Measurements from ENCODE around the gene ACBD6.

ACBD6 gene

GRCh38 chr1:180268556-180269075, 233.8 kb downstream of the ACBD6 start:
- no peak for DNase-seq (ENCODE audit: low read depth)

- no peak for DNase-seq (ENCODE audit: low read depth)
These were observed 234.4 kb downstream of the ACBD6 start for GRCh38 chr1:180267761-180268555.

- no peak for DNase-seq (ENCODE audit: low read depth)
These were observed 235.2 kb downstream of the ACBD6 start for GRCh38 chr1:180267211-180267561.

GRCh38 chr1:180266275-180267210, 235.8 kb downstream of the ACBD6 start:
- DNase-seq (ENCODE audit: low read depth) = no peak

- DNase-seq (ENCODE audit: low read depth) = no peak
These were observed 236.5 kb downstream of the ACBD6 start for GRCh38 chr1:180265871-180266270.

GRCh38 chr1:180265201-180265600, 237.2 kb downstream of the ACBD6 start:
- no peak for DNase-seq (ENCODE audit: low read depth)

GRCh38 chr1:180264595-180264994, 237.8 kb downstream of the ACBD6 start:
- no peak for DNase-seq (ENCODE audit: low read depth)

- DNase-seq (ENCODE audit: low read depth) = no peak
These were observed 239.5 kb downstream of the ACBD6 start for GRCh38 chr1:180262628-180263488.

GRCh38 chr1:180261524-180262155, 240.7 kb downstream of the ACBD6 start:
- no peak for DNase-seq (ENCODE audit: low read depth)

- DNase-seq (ENCODE audit: low read depth) = no peak
These were observed 241.3 kb downstream of the ACBD6 start for GRCh38 chr1:180261030-180261429.

GRCh38 chr1:180260541-180260940, 241.8 kb downstream of the ACBD6 start:
- no peak for DNase-seq (ENCODE audit: low read depth)

- DNase-seq (ENCODE audit: low read depth) = no peak
These were observed 242.7 kb downstream of the ACBD6 start for GRCh38 chr1:180259431-180260338.

- DNase-seq (ENCODE audit: low read depth) = no peak
These were observed 243.4 kb downstream of the ACBD6 start for GRCh38 chr1:180258935-180259334.

- no peak for DNase-seq (ENCODE audit: low read depth)
These were observed 244.1 kb downstream of the ACBD6 start for GRCh38 chr1:180258290-180258689.

- DNase-seq (ENCODE audit: low read depth) = no peak
These were observed 244.9 kb downstream of the ACBD6 start for GRCh38 chr1:180257486-180257885.

GRCh38 chr1:180257028-180257386, 245.4 kb downstream of the ACBD6 start:
- DNase-seq (ENCODE audit: low read depth) = no peak

- no peak for DNase-seq (ENCODE audit: low read depth)
These were observed 245.9 kb downstream of the ACBD6 start for GRCh38 chr1:180256341-180257027.

GRCh38 chr1:180255536-180256340, 246.6 kb downstream of the ACBD6 start:
- no peak for DNase-seq (ENCODE audit: low read depth)

- DNase-seq (ENCODE audit: low read depth) = no peak
These were observed 247.5 kb downstream of the ACBD6 start for GRCh38 chr1:180254854-180255253.
